K562 (cell line): ENCODE measurements around the gene ABI2.

Source experiments
- CBX5 ChIP-seq: IDR thresholded peaks from 2 replicates; pipeline ENCODE4 v1.6.1; 2014; ENCODE audit warnings: low read depth, borderline replicate concordance
- MTA1 ChIP-seq: fragments of 450-650 bp; IDR thresholded peaks from 2 replicates; pipeline ENCODE4 v1.6.1; 2017; ENCODE audit warnings: borderline replicate concordance
- MYC ChIP-seq, 2 experiments: fragments of 250-450 bp in 1 of 2; sonication (Bioruptor Pico) in 1 of 2; IDR thresholded peaks; 2 replicates each; pipeline versions ENCODE4 v1.5.1 to v1.6.1; 2012 to 2021; ENCODE audit warnings: low read depth in 2 of 2, borderline replicate concordance in 1 of 2, improper control_type of control experiment in 1 of 2, low read length in 1 of 2, mild to moderate bottlenecking in 1 of 2, moderate library complexity in 1 of 2
- NR3C1 ChIP-seq: sonication (generic); formaldehyde crosslinking; IDR thresholded peaks from 2 replicates; pipeline ENCODE4 v1.8.1; 2022; ENCODE audit warnings: missing genetic modification reagents
- RAD21 ChIP-seq, 2 experiments: fragments of 250-450 bp in 1 of 2; fragments of 450-650 bp in 1 of 2; sonication (Bioruptor Pico) in 1 of 2; formaldehyde crosslinking in 1 of 2; IDR thresholded peaks in 1 of 2; conservative IDR thresholded peaks in 1 of 2; 2 replicates each; pipeline versions ENCODE4 v1.4.0 to v1.8.0; 2020 to 2022; ENCODE audit warnings: mild to moderate bottlenecking in 2 of 2, moderate library complexity in 1 of 2
- TF ChIP-seq, protein P1 (sequence below): sonication (generic); formaldehyde crosslinking; IDR thresholded peaks from 2 replicates; pipeline ENCODE4 v1.8.0; 2023; ENCODE audit warnings: missing genetic modification reagents, mild to moderate bottlenecking, borderline replicate concordance
- TF ChIP-seq, protein P2 (sequence below): sonication (generic); formaldehyde crosslinking; IDR thresholded peaks from 2 replicates; pipeline ENCODE4 v1.8.0; 2022; ENCODE audit warnings: mild to moderate bottlenecking, missing genetic modification reagents
- TF ChIP-seq, protein P3 (sequence below), 3 experiments: IDR thresholded peaks in 2 of 3; conservative IDR thresholded peaks in 1 of 3; 2 replicates each; pipeline ENCODE4 v1.5.1; 2011 to 2012; ENCODE audit warnings: low read length in 3 of 3, mild to moderate bottlenecking in 3 of 3, control low read depth in 2 of 3, improper control_type of control experiment in 1 of 3, inconsistent platforms in 1 of 3, low read depth in 1 of 3, mixed read lengths in 1 of 3, moderate library complexity in 1 of 3; ENCODE audit not compliant: insufficient read depth in 2 of 3

DNA sequence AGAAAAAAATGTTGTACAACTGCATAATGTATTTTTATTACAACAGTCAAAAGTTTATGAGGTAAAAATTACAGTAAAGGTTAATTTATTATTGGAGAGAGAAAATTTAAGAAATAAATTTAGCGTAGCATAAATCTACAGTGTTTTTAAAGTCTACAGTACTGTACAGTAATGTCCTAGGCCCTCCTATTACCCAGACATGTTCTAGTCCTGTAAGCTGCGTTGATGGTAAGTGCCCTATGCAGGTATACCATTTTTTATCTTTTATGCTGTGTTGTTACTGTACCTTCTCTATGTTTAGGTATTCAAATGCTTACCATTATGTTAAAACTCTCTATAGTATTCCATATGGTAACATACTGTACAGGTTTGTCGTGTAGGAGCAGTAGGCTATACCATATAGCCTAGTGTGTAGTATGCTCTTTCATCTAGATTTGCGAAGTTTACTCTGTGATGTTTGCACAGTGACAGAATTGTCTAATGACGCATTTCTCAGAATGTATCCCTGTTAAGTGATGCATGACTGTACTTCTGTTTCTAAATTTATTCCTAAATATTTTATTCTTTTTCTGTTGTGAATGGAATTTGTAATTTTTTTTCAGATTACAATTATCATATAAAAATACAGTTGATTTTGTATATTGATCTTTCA, 24.5 kb downstream of the ABI2 start:
- TF ChIP-seq, protein P1, sequence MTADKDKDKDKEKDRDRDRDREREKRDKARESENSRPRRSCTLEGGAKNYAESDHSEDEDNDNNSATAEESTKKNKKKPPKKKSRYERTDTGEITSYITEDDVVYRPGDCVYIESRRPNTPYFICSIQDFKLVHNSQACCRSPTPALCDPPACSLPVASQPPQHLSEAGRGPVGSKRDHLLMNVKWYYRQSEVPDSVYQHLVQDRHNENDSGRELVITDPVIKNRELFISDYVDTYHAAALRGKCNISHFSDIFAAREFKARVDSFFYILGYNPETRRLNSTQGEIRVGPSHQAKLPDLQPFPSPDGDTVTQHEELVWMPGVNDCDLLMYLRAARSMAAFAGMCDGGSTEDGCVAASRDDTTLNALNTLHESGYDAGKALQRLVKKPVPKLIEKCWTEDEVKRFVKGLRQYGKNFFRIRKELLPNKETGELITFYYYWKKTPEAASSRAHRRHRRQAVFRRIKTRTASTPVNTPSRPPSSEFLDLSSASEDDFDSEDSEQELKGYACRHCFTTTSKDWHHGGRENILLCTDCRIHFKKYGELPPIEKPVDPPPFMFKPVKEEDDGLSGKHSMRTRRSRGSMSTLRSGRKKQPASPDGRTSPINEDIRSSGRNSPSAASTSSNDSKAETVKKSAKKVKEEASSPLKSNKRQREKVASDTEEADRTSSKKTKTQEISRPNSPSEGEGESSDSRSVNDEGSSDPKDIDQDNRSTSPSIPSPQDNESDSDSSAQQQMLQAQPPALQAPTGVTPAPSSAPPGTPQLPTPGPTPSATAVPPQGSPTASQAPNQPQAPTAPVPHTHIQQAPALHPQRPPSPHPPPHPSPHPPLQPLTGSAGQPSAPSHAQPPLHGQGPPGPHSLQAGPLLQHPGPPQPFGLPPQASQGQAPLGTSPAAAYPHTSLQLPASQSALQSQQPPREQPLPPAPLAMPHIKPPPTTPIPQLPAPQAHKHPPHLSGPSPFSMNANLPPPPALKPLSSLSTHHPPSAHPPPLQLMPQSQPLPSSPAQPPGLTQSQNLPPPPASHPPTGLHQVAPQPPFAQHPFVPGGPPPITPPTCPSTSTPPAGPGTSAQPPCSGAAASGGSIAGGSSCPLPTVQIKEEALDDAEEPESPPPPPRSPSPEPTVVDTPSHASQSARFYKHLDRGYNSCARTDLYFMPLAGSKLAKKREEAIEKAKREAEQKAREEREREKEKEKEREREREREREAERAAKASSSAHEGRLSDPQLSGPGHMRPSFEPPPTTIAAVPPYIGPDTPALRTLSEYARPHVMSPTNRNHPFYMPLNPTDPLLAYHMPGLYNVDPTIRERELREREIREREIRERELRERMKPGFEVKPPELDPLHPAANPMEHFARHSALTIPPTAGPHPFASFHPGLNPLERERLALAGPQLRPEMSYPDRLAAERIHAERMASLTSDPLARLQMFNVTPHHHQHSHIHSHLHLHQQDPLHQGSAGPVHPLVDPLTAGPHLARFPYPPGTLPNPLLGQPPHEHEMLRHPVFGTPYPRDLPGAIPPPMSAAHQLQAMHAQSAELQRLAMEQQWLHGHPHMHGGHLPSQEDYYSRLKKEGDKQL (CRISPR knock-in tag): no peak
- no peak for TF ChIP-seq MTA1
- no peak for TF ChIP-seq CBX5
- no peak for TF ChIP-seq NR3C1
- no peak for TF ChIP-seq RAD21 (CRISPR knock-in tag; conservative IDR thresholded peaks at IDR 0.05 in 1 of 2, IDR thresholded peaks at IDR 0.05 in 1 of 2)
- TF ChIP-seq, protein P2, sequence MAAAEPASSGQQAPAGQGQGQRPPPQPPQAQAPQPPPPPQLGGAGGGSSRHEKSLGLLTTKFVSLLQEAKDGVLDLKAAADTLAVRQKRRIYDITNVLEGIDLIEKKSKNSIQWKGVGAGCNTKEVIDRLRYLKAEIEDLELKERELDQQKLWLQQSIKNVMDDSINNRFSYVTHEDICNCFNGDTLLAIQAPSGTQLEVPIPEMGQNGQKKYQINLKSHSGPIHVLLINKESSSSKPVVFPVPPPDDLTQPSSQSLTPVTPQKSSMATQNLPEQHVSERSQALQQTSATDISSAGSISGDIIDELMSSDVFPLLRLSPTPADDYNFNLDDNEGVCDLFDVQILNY: no peak
- no peak for TF ChIP-seq MYC (IDR thresholded peaks at IDR 0.05; ENCODE audit: low read depth, low read length)
- no peak for TF ChIP-seq MYC (CRISPR knock-in tag; IDR thresholded peaks at IDR 0.05; ENCODE audit: borderline replicate concordance, low read depth)
- TF ChIP-seq, protein P3, sequence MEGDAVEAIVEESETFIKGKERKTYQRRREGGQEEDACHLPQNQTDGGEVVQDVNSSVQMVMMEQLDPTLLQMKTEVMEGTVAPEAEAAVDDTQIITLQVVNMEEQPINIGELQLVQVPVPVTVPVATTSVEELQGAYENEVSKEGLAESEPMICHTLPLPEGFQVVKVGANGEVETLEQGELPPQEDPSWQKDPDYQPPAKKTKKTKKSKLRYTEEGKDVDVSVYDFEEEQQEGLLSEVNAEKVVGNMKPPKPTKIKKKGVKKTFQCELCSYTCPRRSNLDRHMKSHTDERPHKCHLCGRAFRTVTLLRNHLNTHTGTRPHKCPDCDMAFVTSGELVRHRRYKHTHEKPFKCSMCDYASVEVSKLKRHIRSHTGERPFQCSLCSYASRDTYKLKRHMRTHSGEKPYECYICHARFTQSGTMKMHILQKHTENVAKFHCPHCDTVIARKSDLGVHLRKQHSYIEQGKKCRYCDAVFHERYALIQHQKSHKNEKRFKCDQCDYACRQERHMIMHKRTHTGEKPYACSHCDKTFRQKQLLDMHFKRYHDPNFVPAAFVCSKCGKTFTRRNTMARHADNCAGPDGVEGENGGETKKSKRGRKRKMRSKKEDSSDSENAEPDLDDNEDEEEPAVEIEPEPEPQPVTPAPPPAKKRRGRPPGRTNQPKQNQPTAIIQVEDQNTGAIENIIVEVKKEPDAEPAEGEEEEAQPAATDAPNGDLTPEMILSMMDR (IDR thresholded peaks at IDR 0.05 in 2 of 3, conservative IDR thresholded peaks at IDR 0.05 in 1 of 3; ENCODE audit: insufficient read depth in 2 of 3, low read depth in 1 of 3, low read length in 3 of 3): no peak
